H9 (cell line): Measurements from ENCODE around the gene MYLK4. TPM values are rescaled to one million over a fixed set of nuclear protein-coding genes. Genes with fewer than 3 reads are reported as not detected.
A peak's percentile ranks its signal among the peaks of the same experiment; 100 is the strongest.

ENCODE experiments used
- DNase-seq: peaks from one replicate; pipeline ENCODE4 v3.0.0-alpha.2; 2017
- H2AFZ ChIP-seq: one replicate; pipeline ENCODE4 v1.6.1; 2013; ENCODE audit warnings: mild to moderate bottlenecking, low read length, control low read depth, moderate library complexity
- H2AK5ac ChIP-seq: 2 replicates; pipeline ENCODE4 v1.6.1; 2013; ENCODE audit warnings: low read length, control low read depth, mixed read lengths; ENCODE audit not compliant: insufficient read length
- H2BK120ac ChIP-seq: one replicate; pipeline ENCODE4 v1.6.1; 2013; ENCODE audit warnings: low read depth, mild to moderate bottlenecking, low read length, control low read depth, inconsistent platforms; ENCODE audit not compliant: poor library complexity, severe bottlenecking
- H2BK12ac ChIP-seq: 2 replicates; pipeline ENCODE4 v1.6.1; 2013; ENCODE audit warnings: low read length, control low read depth, mixed read lengths, low read depth; ENCODE audit not compliant: insufficient read length
- H2BK15ac ChIP-seq: 2 replicates; pipeline ENCODE4 v1.6.1; 2013; ENCODE audit warnings: low read depth, low read length, control low read depth
- H2BK20ac ChIP-seq: one replicate; pipeline ENCODE4 v1.6.1; 2013; ENCODE audit warnings: low read depth, mild to moderate bottlenecking, low read length, control low read depth, inconsistent platforms; ENCODE audit not compliant: poor library complexity, severe bottlenecking
- H2BK5ac ChIP-seq: 2 replicates; pipeline ENCODE4 v1.6.1; 2013; ENCODE audit warnings: low read length, control low read depth, mixed read lengths; ENCODE audit not compliant: insufficient read length
- H3K14ac ChIP-seq: 2 replicates; pipeline ENCODE4 v1.6.1; 2013; ENCODE audit warnings: low read length, control low read depth; ENCODE audit not compliant: insufficient read depth
- H3K18ac ChIP-seq: 2 replicates; pipeline ENCODE4 v1.6.1; 2013; ENCODE audit warnings: low read depth, mild to moderate bottlenecking, mixed read lengths, low read length, control low read depth; ENCODE audit not compliant: insufficient read length
- H3K23ac ChIP-seq: 2 replicates; pipeline ENCODE4 v1.6.1; 2013; ENCODE audit warnings: low read length, control low read depth, mixed read lengths, low read depth; ENCODE audit not compliant: insufficient read length
- H3K23me2 ChIP-seq: 2 replicates; pipeline ENCODE4 v1.6.1; 2013; ENCODE audit warnings: low read depth, mild to moderate bottlenecking, mixed read lengths, low read length, control low read depth; ENCODE audit not compliant: insufficient read length, poor library complexity, severe bottlenecking
- H3K27ac ChIP-seq: 2 replicates; pipeline ENCODE4 v1.5.1; 2013; ENCODE audit warnings: low read length, control low read depth, mixed read lengths, low read depth; ENCODE audit not compliant: insufficient read length
- H3K27me3 ChIP-seq: 2 replicates; pipeline ENCODE4 v1.6.1; 2013; ENCODE audit warnings: low read length, control low read depth, inconsistent platforms; ENCODE audit not compliant: insufficient read depth
- H3K4ac ChIP-seq: 2 replicates; pipeline ENCODE4 v1.6.1; 2013; ENCODE audit warnings: low read depth, mild to moderate bottlenecking, control low read depth, inconsistent platforms, low read length, moderate library complexity
- H3K4me1 ChIP-seq: 2 replicates; pipeline ENCODE4 v1.6.1; 2013; ENCODE audit warnings: low read length, control low read depth, inconsistent platforms; ENCODE audit not compliant: insufficient read depth
- H3K4me2 ChIP-seq: 2 replicates; pipeline ENCODE4 v1.6.1; 2013; ENCODE audit warnings: low read length, control low read depth, mixed read lengths; ENCODE audit not compliant: insufficient read length, insufficient read depth
- H3K56ac ChIP-seq: 2 replicates; pipeline ENCODE4 v1.6.1; 2013; ENCODE audit warnings: low read depth, mild to moderate bottlenecking, mixed read lengths, low read length, control low read depth; ENCODE audit not compliant: insufficient read length
- H3K79me1 ChIP-seq: 2 replicates; pipeline ENCODE4 v1.6.1; 2013; ENCODE audit warnings: low read depth, mild to moderate bottlenecking, moderate library complexity, low read length, control low read depth, inconsistent platforms; ENCODE audit not compliant: insufficient read depth, poor library complexity, severe bottlenecking
- H3K79me2 ChIP-seq: 2 replicates; pipeline ENCODE4 v1.6.1; 2013; ENCODE audit warnings: low read length, control low read depth, inconsistent platforms; ENCODE audit not compliant: insufficient read depth
- H3K9ac ChIP-seq: 2 replicates; pipeline ENCODE4 v1.6.1; 2013; ENCODE audit warnings: low read length, control low read depth, mixed read lengths; ENCODE audit not compliant: insufficient read length; ENCODE audit errors: extremely low read depth
- H3K9me3 ChIP-seq: one replicate; pipeline ENCODE4 v1.6.1; 2013; ENCODE audit warnings: low read depth, low read length, inconsistent platforms; ENCODE audit not compliant: control insufficient read depth
- H3T11ph ChIP-seq: one replicate; pipeline ENCODE4 v1.6.1; 2013; ENCODE audit warnings: mild to moderate bottlenecking, low read length, control low read depth, inconsistent platforms
- H4K20me1 ChIP-seq: one replicate; pipeline ENCODE4 v1.6.1; 2013; ENCODE audit not compliant: control insufficient read depth, insufficient read length, insufficient read depth
- H4K5ac ChIP-seq: 2 replicates; pipeline ENCODE4 v1.6.1; 2013; ENCODE audit warnings: low read depth, mild to moderate bottlenecking, mixed read lengths, low read length, control low read depth; ENCODE audit not compliant: insufficient read length
- H4K8ac ChIP-seq: replicated peaks from 2 replicates; pipeline ENCODE4 v1.6.1; 2013; ENCODE audit warnings: low read length, control low read depth, mixed read lengths, low read depth; ENCODE audit not compliant: insufficient read length
- H4K91ac ChIP-seq: 2 replicates; pipeline ENCODE4 v1.6.1; 2013; ENCODE audit warnings: low read depth, mild to moderate bottlenecking, moderate library complexity, mixed read lengths, low read length, control low read depth; ENCODE audit not compliant: insufficient read length
- H3K27ac Mint-ChIP-seq, 3 experiments: 2 replicates in 2 of 3; 3 replicates in 1 of 3; pipeline ENCODE4 v1.8.0; 2020 to 2021; ENCODE audit warnings: mixed read lengths in 3 of 3, mild to moderate bottlenecking in 1 of 3, moderate library complexity in 1 of 3
- H3K27me3 Mint-ChIP-seq: 2 replicates; pipeline ENCODE4 v1.8.0; 2021; ENCODE audit warnings: low read depth, mild to moderate bottlenecking, moderate library complexity, mixed read lengths
- H3K36me3 Mint-ChIP-seq, 3 experiments: 2 replicates in 2 of 3; 3 replicates in 1 of 3; pipeline ENCODE4 v1.8.0; 2020 to 2021; ENCODE audit warnings: low read depth in 3 of 3, mixed read lengths in 3 of 3; ENCODE audit not compliant: insufficient read depth in 1 of 3
- H3K4me1 Mint-ChIP-seq, 2 experiments: 2 replicates each; pipeline ENCODE4 v1.8.0; 2020; ENCODE audit warnings: mixed read lengths in 2 of 2
- H3K4me3 Mint-ChIP-seq, 2 experiments: 2 replicates in 1 of 2; 3 replicates in 1 of 2; pipeline ENCODE4 v1.8.0; 2020 to 2021; ENCODE audit warnings: mild to moderate bottlenecking in 2 of 2, mixed read lengths in 2 of 2, moderate library complexity in 1 of 2
- H3K9me3 Mint-ChIP-seq, 2 experiments: 2 replicates in 1 of 2; 3 replicates in 1 of 2; pipeline ENCODE4 v1.8.0; 2020; ENCODE audit warnings: mild to moderate bottlenecking in 2 of 2, mixed read lengths in 2 of 2, moderate library complexity in 1 of 2
- WGBS: extraction: QIAGEN DNeasy Blood & Tissue Kit; methylation state at CpG from one replicate; pipeline ENCODE4 v1.1.7; 2013; ENCODE audit warnings: missing lambda C conversion rate, low lambda C conversion rate, mixed read lengths; ENCODE audit not compliant: insufficient read length; ENCODE audit errors: extremely low coverage; 5-methylcytosine and 5-hydroxymethylcytosine counted together
- total RNA-seq: library from RNA; stranded (reverse); gene quantifications from 2 replicates; pipeline ENCODE4 v1.2.1, GENCODE V29; 2021
- TF ChIP-seq, protein P1 (sequence below): fragments of 200-600 bp; sonication (generic); conservative IDR thresholded peaks from 3 replicates; pipeline ENCODE4 v1.8.0; 2021; ENCODE audit warnings: antibody characterized with exemption, mild to moderate bottlenecking

MYLK4 gene
- total RNA-seq, 1 experiment from 2014 or later: 0.28 TPM

DNA sequence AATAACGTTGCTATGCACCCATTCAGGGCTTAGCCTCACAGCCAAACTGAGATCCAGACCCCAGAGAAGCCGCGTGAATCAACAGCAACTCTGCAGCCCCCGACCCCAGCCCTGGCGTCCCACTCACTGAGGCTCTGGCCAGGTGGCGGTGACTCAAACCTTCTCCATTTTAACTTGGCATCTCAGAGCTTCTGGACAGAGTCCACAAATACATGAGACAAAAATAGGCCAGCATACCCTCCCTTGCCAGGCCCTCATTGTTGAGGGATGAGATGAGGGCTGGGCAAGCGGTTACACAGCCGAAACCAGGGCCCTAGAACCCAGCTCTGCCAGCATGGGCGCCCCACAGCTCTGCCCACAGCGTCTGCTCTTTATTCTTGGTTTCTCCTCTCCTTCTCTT is 118.4 kb downstream of the MYLK4 start:
- Mint-ChIP-seq H3K4me1 (peaks cover 25 to 26% of the 10 kb centered on the region in 2 experiments), H3K4me3 (no peak overlapping the region), H3K27ac (peak overlapping the region in 1 of 3 experiments; percentile 1; a peak in 1 of 7 replicates), H3K9me3 (no peaks in the 10 kb centered on the region; a peak in 1 of 5 replicates), H3K27me3 (peaks cover 24% of the 10 kb centered on the region), H3K36me3 (peaks cover 3 to 9% (median 5%) of the 10 kb centered on the region in 3 experiments; a peak in 5 of 7 replicates)
- no peak overlapping the region for H4K5ac ChIP-seq
- H3K9me3 ChIP-seq: no peaks in the 10 kb centered on the region
- H2BK12ac ChIP-seq: no peak overlapping the region
- H2AFZ ChIP-seq: no peak overlapping the region
- no peak overlapping the region for H3K27ac ChIP-seq
- no peak overlapping the region for H2AK5ac ChIP-seq
- H2BK20ac ChIP-seq: no peak overlapping the region
- no peaks in the 10 kb centered on the region; the same call in 1 of the 2 replicates for H3K27me3 ChIP-seq
- no peaks in the 10 kb centered on the region for H3K4me1 ChIP-seq
- H3K79me1 ChIP-seq: no peaks in the 10 kb centered on the region
- H3K79me2 ChIP-seq: no peaks in the 10 kb centered on the region
- TF ChIP-seq, protein P1, sequence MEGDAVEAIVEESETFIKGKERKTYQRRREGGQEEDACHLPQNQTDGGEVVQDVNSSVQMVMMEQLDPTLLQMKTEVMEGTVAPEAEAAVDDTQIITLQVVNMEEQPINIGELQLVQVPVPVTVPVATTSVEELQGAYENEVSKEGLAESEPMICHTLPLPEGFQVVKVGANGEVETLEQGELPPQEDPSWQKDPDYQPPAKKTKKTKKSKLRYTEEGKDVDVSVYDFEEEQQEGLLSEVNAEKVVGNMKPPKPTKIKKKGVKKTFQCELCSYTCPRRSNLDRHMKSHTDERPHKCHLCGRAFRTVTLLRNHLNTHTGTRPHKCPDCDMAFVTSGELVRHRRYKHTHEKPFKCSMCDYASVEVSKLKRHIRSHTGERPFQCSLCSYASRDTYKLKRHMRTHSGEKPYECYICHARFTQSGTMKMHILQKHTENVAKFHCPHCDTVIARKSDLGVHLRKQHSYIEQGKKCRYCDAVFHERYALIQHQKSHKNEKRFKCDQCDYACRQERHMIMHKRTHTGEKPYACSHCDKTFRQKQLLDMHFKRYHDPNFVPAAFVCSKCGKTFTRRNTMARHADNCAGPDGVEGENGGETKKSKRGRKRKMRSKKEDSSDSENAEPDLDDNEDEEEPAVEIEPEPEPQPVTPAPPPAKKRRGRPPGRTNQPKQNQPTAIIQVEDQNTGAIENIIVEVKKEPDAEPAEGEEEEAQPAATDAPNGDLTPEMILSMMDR: no peak
- H3K23me2 ChIP-seq: no peaks in the 10 kb centered on the region
- H3K4ac ChIP-seq: no peak overlapping the region
- DNase-seq: no peak
- H3K9ac ChIP-seq: no peak overlapping the region
- H2BK15ac ChIP-seq: no peak overlapping the region
- H3K4me2 ChIP-seq: no peak overlapping the region
- no peaks in the 10 kb centered on the region for H4K20me1 ChIP-seq
- H4K91ac ChIP-seq: no peak overlapping the region
- no peak overlapping the region for H2BK120ac ChIP-seq
- H3K56ac ChIP-seq: no peak overlapping the region
- H4K8ac ChIP-seq: no peak overlapping the region
- H3K14ac ChIP-seq: no peak overlapping the region
- no peak overlapping the region for H3K18ac ChIP-seq
- H3K23ac ChIP-seq: no peak overlapping the region
- H2BK5ac ChIP-seq: no peak overlapping the region
- WGBS: no CpG with 5 or more reads among the region's 10 CpGs
- no peak overlapping the region for H3T11ph ChIP-seq
